ENCODE data around the gene PSMC5. TPM values are rescaled to one million over a fixed set of nuclear protein-coding genes. Genes with fewer than 3 reads are reported as not detected.
"Not testable (repeated sequence)": the region's sequence is repeated elsewhere in the genome, so short reads cannot be mapped to it uniquely, and the experiment has no call there.

The PSMC5 gene
- total RNA-seq, 1 donor from 2014 or later: 124 TPM

GRCh38 chr17:63854709-63855108 is 27.5 kb downstream of the PSMC5 start:
- Mint-ChIP-seq H3K4me3 (ENCODE audit: unreplicated experiment) (no peak overlapping the region), H3K27ac (ENCODE audit: unreplicated experiment) (no peak overlapping the region), H3K9me3 (ENCODE audit: unreplicated experiment) (no peaks in the 10 kb centered on the region), H3K4me1 (ENCODE audit: unreplicated experiment) (peaks cover 2% of the 10 kb centered on the region), H3K36me3 (ENCODE audit: low read depth, unreplicated experiment) (no peaks in the 10 kb centered on the region), H3K27me3 (ENCODE audit: unreplicated experiment) (peaks cover 6% of the 10 kb centered on the region)
- no peak for TF ChIP-seq CTCF (IDR thresholded peaks at IDR 0.05; ENCODE audit: unreplicated experiment)
- no peak for DNase-seq (ENCODE audit: low spot score)

- H3K4me3 Mint-ChIP-seq (ENCODE audit: unreplicated experiment): no peak overlapping the region
- H3K27me3 Mint-ChIP-seq (ENCODE audit: unreplicated experiment): peaks cover 6% of the 10 kb centered on the region
Observed at GRCh38 chr17:63855185-63855584, 28.0 kb downstream of the PSMC5 start.

GRCh38 chr17:63856425-63856824 is 29.2 kb downstream of the PSMC5 start:
- H3K4me1 Mint-ChIP-seq (ENCODE audit: unreplicated experiment); H3K9me3 Mint-ChIP-seq (ENCODE audit: unreplicated experiment); DNase-seq (ENCODE audit: low spot score); H3K36me3 Mint-ChIP-seq (ENCODE audit: low read depth, unreplicated experiment); H3K27ac Mint-ChIP-seq (ENCODE audit: unreplicated experiment); H3K27me3 Mint-ChIP-seq (ENCODE audit: unreplicated experiment); H3K4me3 Mint-ChIP-seq (ENCODE audit: unreplicated experiment): not testable (repeated sequence)

More at GRCh38 chr17:63855185-63855584, 28.0 kb downstream of the PSMC5 start:
- TF ChIP-seq CTCF (IDR thresholded peaks at IDR 0.05; ENCODE audit: unreplicated experiment): no peak
- Mint-ChIP-seq H3K36me3 (ENCODE audit: low read depth, unreplicated experiment) (no peaks in the 10 kb centered on the region), H3K27ac (ENCODE audit: unreplicated experiment) (no peak overlapping the region), H3K4me1 (ENCODE audit: unreplicated experiment) (no peaks in the 10 kb centered on the region), H3K9me3 (ENCODE audit: unreplicated experiment) (no peaks in the 10 kb centered on the region)
- no peak for DNase-seq (ENCODE audit: low spot score)

- H3K27me3 Mint-ChIP-seq (ENCODE audit: unreplicated experiment): peaks cover 9% of the 10 kb centered on the region
- no peaks in the 10 kb centered on the region for H3K36me3 Mint-ChIP-seq (ENCODE audit: low read depth, unreplicated experiment)
- no peak for DNase-seq (ENCODE audit: low spot score)
Observed at GRCh38 chr17:63859257-63859656, 32.0 kb downstream of the PSMC5 start.

GRCh38 chr17:63866625-63867024 is 39.4 kb downstream of the PSMC5 start:
- not testable (repeated sequence) for H3K9me3 Mint-ChIP-seq (ENCODE audit: unreplicated experiment); DNase-seq (ENCODE audit: low spot score); H3K4me3 Mint-ChIP-seq (ENCODE audit: unreplicated experiment); H3K27ac Mint-ChIP-seq (ENCODE audit: unreplicated experiment); H3K27me3 Mint-ChIP-seq (ENCODE audit: unreplicated experiment); H3K36me3 Mint-ChIP-seq (ENCODE audit: low read depth, unreplicated experiment); H3K4me1 Mint-ChIP-seq (ENCODE audit: unreplicated experiment)

More at GRCh38 chr17:63859257-63859656, 32.0 kb downstream of the PSMC5 start:
- H3K4me1 Mint-ChIP-seq (ENCODE audit: unreplicated experiment): no peaks in the 10 kb centered on the region
- H3K4me3 Mint-ChIP-seq (ENCODE audit: unreplicated experiment): no peak overlapping the region
- TF ChIP-seq CTCF (IDR thresholded peaks at IDR 0.05; ENCODE audit: unreplicated experiment): no peak
- H3K9me3 Mint-ChIP-seq (ENCODE audit: unreplicated experiment): no peaks in the 10 kb centered on the region
- H3K27ac Mint-ChIP-seq (ENCODE audit: unreplicated experiment): no peak overlapping the region

- not testable (repeated sequence) for H3K27me3 Mint-ChIP-seq (ENCODE audit: unreplicated experiment); H3K9me3 Mint-ChIP-seq (ENCODE audit: unreplicated experiment); H3K36me3 Mint-ChIP-seq (ENCODE audit: low read depth, unreplicated experiment); H3K4me3 Mint-ChIP-seq (ENCODE audit: unreplicated experiment); H3K4me1 Mint-ChIP-seq (ENCODE audit: unreplicated experiment); DNase-seq (ENCODE audit: low spot score); H3K27ac Mint-ChIP-seq (ENCODE audit: unreplicated experiment)
Observed at GRCh38 chr17:63869491-63870291, 42.5 kb downstream of the PSMC5 start.

GRCh38 chr17:63870292-63870665 is 43.0 kb downstream of the PSMC5 start:
- not testable (repeated sequence) for DNase-seq (ENCODE audit: low spot score)

GRCh38 chr17:63871646-63872365 is 44.6 kb downstream of the PSMC5 start:
- H3K27me3 Mint-ChIP-seq (ENCODE audit: unreplicated experiment); H3K4me3 Mint-ChIP-seq (ENCODE audit: unreplicated experiment); H3K4me1 Mint-ChIP-seq (ENCODE audit: unreplicated experiment); DNase-seq (ENCODE audit: low spot score); H3K36me3 Mint-ChIP-seq (ENCODE audit: low read depth, unreplicated experiment); H3K27ac Mint-ChIP-seq (ENCODE audit: unreplicated experiment); H3K9me3 Mint-ChIP-seq (ENCODE audit: unreplicated experiment): not testable (repeated sequence)

More at GRCh38 chr17:63870292-63870665, 43.0 kb downstream of the PSMC5 start:
- not testable (repeated sequence) for H3K4me1 Mint-ChIP-seq (ENCODE audit: unreplicated experiment); H3K36me3 Mint-ChIP-seq (ENCODE audit: low read depth, unreplicated experiment); H3K4me3 Mint-ChIP-seq (ENCODE audit: unreplicated experiment); H3K27me3 Mint-ChIP-seq (ENCODE audit: unreplicated experiment); H3K27ac Mint-ChIP-seq (ENCODE audit: unreplicated experiment); H3K9me3 Mint-ChIP-seq (ENCODE audit: unreplicated experiment)

- H3K36me3 Mint-ChIP-seq (ENCODE audit: low read depth, unreplicated experiment); H3K4me3 Mint-ChIP-seq (ENCODE audit: unreplicated experiment); H3K27ac Mint-ChIP-seq (ENCODE audit: unreplicated experiment); H3K27me3 Mint-ChIP-seq (ENCODE audit: unreplicated experiment); DNase-seq (ENCODE audit: low spot score); H3K9me3 Mint-ChIP-seq (ENCODE audit: unreplicated experiment); H3K4me1 Mint-ChIP-seq (ENCODE audit: unreplicated experiment): not testable (repeated sequence)
Observed at GRCh38 chr17:63873577-63873976, 46.3 kb downstream of the PSMC5 start, which contains the start of gene CSH2. TSS of gene CSH2 (minus strand) at chr17:63873677. CDS start at chr17:63873614, 63 bp downstream.
